GM18502 (cell line): ENCODE measurements around the gene PITPNM1.
"Not testable (repeated sequence)": the region's sequence is repeated elsewhere in the genome, so short reads cannot be mapped to it uniquely, and the experiment has no call there.

Experiments used
- ATAC-seq: cut with Tn5 transposase; IDR thresholded peaks from one replicate; pipeline ENCODE4 v1.9.1; 2021; ENCODE audit warnings: mild to moderate bottlenecking; ENCODE audit not compliant: unreplicated experiment, poor library complexity

The PITPNM1 gene

DNA sequence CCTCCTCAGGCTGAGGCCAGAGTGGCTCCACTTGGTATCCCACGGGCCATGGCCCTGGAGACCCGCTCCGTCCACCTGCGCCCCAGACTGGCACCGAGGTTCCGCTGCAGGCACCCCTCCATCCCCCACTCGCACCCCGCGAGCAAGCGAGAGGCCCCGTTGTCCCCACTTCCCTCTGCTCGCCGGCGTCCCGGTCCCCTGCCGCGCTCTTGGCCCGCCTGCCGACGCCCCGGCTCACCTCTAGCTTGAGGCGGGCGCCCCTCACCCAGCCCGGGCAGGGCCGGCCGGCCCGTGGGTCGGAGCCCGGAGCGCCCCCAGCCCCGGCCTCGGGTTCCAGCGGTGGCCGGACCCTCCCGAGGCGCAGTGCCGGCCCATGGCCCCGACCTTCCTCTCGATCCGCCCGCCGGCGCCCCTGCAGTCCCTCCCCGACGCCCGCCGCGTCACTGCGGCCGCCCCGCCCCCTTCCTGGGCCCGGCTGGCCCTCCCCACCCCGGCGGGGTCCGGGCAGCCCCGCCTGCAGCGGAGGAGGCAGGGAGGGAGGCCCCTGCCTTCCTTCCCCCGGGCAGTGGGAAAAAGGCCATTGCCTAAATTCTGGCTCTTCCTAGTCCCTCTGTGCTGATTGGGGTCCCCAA is at the start of gene PITPNM1:
Gene PITPNM1, minus strand, starts transcription at position 414 of the 632 bp plus-strand sequence. CDS start 1,183 bp downstream, outside the sequence.
- ATAC-seq, result no peak

DNA sequence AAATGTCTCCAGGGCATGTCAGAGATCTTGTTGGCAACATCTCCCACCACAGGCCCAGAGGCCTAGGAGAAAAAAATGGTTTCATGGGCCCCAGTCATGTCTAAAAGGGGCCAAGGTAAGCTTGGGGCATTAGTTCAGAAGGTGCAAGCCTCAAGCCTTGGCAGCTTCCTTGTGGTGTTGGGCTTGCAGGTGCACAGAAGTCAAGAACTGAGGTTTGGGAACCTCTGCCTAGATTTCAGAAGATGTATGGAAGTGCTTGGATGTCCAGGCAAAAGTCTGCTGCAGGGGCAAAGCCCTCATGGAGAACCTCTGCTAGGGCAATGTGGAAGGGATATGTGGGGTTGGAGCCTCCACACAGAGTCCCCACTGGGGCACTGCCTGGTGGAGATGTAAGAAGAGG is 46.5 kb upstream of the PITPNM1 start:
- ATAC-seq, result not testable (repeated sequence)

DNA sequence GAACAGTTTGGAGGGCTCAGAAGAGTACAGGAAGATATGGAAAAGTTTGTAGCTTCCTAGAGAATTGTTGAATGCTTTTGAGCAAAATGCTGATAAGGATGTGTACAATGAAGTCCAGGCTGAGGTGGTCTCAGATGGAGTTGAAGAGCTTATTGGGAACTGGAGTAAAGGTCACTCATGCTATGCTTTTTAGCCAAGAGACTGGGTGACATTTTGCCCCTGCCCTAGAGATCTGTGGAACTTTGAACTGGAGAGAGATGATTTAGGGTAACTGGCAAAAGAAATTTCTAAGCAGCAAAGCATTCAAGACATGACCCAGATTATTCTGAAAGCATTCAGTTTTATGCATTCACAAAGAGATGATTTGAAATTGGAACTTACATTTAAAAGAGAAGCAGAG is 46.0 kb upstream of the PITPNM1 start:
- no peak for ATAC-seq

- ATAC-seq, result no peak
Observed at GRCh38 chr11:67548555-67549110, 43.5 kb upstream of the PITPNM1 start.

- not testable (repeated sequence) for ATAC-seq
Observed at GRCh38 chr11:67548112-67548511, 42.9 kb upstream of the PITPNM1 start.

GRCh38 chr11:67545280-67545679 is 40.1 kb upstream of the PITPNM1 start:
- no peak for ATAC-seq

DNA sequence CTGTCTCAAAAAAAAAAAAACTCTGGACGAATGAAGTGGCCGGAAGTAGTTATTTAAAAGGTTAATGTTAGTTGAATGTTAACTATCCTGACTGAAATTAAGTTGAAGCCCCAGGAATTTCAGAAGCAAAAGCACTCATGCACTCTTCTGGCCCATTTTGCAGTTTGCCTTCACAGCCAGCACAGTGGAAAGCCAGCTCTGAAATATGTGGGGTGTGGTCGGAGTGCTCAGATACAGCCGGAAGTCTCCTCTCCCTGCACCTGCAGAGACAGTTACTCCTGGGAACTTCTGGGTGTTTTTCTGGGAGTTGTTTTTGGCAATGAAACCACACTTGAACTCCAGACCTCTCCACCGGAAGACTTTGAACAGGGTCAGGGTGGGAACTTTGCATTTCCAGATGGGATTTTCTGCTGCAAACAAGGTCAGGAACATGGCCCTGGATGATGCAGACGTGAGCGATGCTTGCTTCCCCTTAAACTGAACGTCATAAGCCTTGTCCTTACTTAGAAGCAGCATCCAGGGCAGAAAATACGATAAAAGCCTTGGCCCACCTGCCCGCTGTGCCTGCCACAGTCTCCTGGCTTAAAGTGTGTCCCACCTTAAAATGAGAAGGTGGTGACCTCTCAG is 39.6 kb upstream of the PITPNM1 start:
- no peak for ATAC-seq

DNA sequence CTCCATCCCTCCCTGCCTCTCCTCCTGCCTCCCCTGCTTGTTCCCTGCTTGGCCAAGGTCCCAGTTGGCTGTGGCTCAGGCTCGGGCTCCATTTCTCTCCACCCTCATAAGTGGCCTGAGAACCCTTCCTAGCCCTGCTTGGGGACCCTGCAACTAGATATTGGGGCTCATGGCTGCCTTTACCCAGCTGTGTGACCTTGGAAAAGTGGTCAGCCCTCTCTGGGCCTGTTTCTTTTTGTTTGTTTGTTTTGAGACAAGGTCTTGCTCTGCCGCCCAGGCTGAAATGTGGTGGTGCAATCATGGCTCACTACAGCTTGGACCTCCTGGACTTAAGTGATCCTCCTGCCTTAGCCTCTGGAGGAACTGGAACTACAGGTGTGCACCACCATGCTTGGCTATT is 38.4 kb upstream of the PITPNM1 start:
- no peak for ATAC-seq

DNA sequence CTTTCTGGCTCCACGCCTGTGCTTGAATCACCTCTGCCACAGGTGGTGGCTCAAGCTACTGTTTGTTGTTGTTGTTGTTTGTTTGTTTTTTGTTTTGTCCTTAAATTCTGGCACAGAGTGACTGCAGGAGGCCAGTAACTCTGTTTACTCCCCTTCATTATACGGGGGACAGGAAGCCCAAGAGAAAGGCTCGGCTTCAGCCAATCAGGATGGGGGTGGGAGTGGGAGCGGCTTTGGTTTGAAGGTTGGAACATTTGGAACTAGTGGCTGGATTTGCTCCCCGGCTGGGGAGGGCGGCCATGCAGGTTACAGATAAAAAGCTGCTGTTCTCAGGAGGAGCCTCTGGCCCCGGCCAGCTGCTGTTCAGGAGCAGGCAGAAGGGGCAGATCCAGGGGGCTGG is 37.8 kb upstream of the PITPNM1 start:
- no peak for ATAC-seq

DNA sequence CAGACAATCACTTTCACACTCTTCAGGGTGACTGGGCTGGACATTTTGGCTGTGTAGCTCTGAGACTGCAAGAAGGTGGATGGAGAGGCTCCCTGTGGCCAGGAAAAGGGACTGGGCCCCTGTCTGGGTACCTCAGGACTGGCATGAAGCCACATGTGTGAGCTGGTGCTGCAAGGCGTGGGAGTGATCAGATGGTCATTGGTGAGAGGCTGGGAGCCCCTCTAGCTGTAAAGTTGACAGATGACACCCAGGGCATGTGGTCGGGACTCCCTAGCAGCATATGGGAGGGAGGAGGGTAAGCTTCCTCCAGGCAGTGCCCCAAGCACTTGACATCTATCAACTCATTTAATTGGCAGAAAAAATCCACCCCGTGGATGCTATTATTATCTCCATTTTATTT is 37.0 kb upstream of the PITPNM1 start:
- no peak for ATAC-seq

DNA sequence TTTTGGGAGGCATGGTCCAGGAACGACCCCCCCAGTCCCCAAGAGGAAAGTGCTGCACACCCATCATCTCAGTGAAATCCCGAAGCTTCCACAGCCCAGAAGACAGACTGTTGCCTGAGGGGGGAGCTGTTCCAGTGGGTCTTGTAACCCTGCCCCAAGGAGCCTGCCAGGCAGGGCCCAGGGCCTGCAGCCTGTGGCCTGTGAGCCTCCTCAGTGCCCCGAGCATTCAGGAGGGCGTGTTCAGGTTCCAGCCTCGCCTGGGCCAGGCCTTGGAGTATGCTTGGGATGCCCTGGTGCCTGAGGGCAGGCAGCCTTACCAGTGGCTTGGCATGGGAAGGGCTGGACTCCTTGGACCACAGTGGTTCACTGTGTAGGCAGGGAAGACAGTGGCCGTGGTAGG is 36.0 kb upstream of the PITPNM1 start:
- ATAC-seq, result no peak

GRCh38 chr11:67539550-67539949 is 34.4 kb upstream of the PITPNM1 start:
- no peak for ATAC-seq

DNA sequence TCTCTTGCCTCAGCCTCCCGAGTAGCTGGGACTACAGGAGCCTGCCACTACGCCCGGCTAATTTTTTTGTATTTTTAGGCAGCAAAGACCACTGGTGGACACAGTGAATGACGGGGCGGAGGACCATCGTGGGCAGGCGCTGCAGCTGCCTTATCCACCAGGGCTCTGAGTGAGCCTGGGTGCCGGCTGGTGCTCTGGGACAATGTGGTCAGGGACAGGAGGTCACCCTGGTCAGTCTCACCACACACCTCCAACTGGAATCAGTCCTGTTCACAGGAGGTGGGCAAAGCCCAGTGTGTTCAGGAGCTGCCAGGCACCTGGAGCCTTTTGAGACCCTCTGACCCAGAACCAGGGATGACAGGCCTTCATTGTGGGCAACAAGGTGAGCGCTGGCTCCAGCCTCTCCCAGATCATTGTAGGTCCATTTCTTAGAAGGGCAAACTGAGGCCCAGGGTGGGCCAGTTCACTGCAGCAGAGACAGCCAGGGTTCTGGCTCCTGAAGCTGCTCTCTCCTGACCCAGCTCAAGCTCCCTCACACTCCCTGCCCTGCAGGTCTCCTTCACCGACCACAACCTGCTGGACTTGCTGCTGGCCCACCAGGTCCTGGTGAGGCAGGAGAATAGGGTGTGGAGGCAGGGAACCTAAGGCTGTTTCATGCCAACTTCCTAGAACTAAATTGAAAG is 33.8 kb upstream of the PITPNM1 start:
- no peak for ATAC-seq

DNA sequence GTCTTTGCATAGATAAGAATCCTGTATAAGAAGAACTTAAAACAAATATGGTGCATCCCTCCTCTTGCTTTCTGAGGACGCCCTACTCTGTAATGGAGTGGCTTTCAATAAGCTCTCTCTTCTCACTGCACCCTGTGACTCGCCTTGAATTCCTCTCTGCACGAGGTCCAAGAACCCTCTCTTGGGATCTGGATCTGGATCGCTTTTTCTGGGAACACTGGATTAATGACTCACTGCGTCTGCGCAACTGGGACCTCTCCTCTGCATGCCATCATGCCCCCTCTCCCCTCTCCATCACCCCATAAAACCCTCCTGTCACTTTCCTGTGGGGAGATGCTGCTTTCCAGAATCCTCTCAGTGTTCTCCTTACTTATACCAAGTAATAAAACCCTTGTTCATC is 33.1 kb upstream of the PITPNM1 start:
- ATAC-seq, result no peak

GRCh38 chr11:67535561-67535960 is 30.4 kb upstream of the PITPNM1 start:
- ATAC-seq, result no peak

- ATAC-seq, result no peak
Observed at GRCh38 chr11:67534070-67534679, 29.0 kb upstream of the PITPNM1 start.

DNA sequence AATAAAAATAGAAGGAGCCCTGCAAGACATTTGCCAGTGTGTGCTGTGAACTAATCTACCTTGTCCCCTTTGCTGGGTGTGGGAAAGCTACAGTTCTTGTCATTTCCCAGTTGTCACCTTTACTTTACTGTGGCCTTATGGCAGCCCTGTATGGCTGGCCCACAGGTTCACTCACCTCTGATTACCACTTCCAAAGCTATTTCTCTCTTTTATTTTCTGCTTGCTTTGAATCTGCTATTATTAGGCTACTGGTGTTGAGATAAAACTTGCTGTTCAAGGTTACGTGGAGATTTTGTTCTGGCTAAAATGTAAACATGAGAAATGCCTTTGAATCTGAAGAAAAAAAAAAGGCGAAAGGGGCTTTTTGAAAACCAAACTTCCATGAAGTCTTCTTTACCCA is 27.7 kb upstream of the PITPNM1 start:
- ATAC-seq, result no peak

DNA sequence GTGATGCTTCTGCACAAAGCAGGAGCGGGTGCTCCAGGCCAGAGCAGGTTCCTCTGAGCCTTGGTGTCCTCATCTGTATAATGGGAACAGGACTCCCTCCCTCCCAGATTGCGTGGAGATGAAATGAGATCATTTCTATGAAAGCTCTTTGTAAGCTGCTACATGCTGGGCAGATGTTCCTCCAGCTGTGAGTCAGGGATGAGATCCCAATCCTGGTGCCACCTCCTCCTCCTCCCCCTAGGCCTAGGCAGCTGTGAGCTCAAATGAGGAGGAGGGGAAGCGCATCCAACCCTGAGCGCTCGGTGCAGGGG is 25.1 kb upstream of the PITPNM1 start:
- no peak for ATAC-seq

GRCh38 chr11:67528376-67528775 is 23.2 kb upstream of the PITPNM1 start:
- no peak for ATAC-seq

- no peak for ATAC-seq
Observed at GRCh38 chr11:67525275-67525976, 20.3 kb upstream of the PITPNM1 start.

GRCh38 chr11:67524480-67524808 is 19.3 kb upstream of the PITPNM1 start:
- no peak for ATAC-seq
